Measurements from ENCODE around the gene IARS2.
"Not testable (repeated sequence)": the region's sequence is repeated elsewhere in the genome, so short reads cannot be mapped to it uniquely, and the experiment has no call there.

The IARS2 gene

DNA sequence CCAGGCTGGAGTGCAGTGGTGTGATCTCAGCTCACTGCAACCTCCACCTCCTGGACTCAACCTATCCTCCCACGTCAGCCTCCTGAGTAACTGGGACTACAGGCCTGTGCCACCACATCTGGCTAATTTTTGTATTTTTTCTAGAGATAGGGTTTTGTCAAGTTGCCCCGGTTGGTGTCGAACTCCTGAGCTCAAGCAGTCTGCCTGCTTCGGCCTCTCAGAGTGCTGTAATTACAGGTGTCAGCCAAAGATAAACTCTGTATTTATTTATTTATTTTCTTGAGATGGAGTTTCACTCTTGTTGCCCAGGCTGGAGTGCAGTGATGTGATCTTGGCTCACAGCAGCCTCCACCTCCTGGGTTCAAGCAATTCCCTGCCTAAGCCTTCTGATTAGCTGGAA is 18.7 kb downstream of the IARS2 start:
- DNase-seq (ENCODE audit: low spot score) = not testable (repeated sequence)

DNA sequence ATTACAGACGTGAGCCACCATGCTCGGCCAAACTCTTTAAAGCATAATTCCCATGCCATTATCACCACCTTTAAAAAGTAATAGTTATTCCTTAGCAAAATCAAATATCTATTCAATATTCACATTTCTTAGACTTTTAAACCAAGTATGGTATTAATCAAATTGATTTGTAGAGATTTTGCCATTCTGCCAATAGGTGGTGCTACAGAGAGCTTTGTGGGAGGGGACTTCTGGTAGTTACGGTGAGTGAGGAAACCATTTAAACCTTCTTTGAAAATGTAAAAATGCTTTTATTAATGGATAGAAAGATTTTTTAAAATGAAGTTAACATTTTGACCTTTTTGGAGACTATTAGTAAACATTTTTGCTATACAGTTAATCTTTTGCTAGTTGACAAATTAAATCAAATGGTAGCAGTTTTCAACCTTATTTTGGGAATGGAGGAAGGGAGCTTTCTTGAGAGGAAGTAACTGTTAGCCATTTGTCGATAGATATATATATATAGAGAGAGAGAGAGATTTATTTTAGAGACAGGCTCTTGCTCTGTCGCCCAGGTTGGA is 19.3 kb downstream of the IARS2 start:
- peak; percentile 45 for DNase-seq (ENCODE audit: low spot score)

DNA sequence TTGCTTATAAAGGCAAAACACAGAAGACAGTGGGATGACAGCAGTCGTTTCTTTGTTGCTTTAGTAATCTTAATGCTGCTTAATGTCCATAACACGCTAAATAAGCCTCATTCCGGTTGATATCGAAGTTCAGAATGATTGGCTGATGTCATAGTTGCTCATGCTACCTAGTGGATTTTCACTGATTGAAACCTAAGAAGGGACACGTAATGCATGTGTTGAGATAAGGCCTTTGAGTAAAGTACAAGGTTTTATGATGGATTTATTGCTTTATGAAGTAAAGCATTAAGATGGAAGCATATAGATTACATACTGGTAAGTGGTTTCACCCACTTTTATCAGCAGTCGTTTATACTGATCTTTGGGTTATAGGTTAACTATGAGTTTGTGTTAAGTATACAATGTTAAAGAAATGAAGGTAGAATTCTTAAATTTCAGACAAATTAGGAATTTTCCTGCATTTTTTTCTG is 25.1 kb downstream of the IARS2 start:
- DNase-seq (ENCODE audit: low spot score) = no peak

DNA sequence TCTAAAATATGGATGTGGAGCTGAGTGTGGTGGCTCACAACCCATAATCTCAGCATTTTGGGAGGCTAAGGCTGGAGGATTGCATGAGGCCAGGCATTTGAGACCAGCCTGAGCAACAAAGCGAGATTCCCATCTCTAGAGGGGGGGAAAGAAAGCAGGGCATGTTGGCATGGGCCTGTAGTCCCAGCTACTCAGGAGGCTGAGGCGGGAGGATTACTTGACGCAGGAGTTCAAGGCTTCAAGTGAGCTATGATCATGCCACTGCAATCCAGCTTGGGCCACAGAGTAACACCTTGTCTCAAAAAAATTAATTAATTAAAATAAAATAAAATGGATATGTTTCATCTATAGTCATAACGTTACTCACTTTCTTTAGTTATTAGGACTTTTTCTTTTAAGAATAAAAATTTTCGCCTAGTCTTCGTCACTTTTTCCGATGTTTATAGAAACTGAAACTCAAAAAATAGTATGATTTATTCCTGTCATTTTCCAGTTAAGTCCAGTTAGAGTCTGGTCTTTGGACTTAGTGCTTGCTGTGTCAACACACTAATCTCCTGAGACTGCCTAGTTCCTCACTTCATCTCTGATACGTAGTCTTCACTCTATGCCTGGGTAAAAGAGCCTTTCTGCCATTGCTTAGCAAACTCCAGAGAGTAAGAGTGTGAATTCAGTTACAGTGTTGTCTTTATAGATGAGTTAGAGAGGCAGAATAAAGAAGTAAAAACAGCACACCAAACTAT is 28.0 kb downstream of the IARS2 start:
- DNase-seq (ENCODE audit: low spot score) = no peak

DNA sequence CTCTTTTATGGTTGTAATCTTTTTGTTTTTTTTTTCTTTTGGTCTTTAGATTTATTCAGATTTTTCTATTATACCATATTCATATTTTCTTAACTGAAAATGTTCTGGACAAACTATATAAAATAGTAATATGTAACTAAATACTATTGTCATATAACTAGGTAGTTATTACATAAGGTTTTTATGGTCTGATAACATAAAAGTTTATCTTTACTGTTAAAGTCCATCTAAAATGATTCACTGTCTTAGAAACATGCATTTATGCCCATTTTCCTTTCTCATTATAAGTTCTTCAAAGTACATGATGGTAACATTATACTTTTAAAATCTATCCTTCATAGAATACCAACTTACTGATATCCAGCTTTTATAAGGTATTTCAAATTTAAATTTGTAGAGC is 29.1 kb downstream of the IARS2 start:
- no peak for DNase-seq (ENCODE audit: low spot score)

DNA sequence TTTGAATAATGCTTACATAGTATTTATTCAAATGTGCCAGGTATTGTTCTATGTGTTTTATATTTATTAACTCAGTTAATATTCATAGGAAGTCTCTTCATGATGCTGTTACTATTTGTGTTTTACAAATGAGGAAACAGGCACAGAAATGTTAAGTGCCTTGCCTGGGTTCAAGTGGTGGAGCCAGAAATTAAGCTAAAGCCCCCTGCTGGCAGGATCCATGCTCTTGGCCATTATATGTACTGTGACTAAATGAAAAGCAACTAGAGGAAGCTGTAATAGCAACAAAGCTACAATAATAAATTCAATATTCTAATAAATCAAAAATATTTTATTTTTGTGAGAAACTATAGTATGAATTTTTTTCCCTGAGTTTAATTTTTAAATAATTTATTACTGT is 30.0 kb downstream of the IARS2 start:
- DNase-seq (ENCODE audit: low spot score) = no peak

DNA sequence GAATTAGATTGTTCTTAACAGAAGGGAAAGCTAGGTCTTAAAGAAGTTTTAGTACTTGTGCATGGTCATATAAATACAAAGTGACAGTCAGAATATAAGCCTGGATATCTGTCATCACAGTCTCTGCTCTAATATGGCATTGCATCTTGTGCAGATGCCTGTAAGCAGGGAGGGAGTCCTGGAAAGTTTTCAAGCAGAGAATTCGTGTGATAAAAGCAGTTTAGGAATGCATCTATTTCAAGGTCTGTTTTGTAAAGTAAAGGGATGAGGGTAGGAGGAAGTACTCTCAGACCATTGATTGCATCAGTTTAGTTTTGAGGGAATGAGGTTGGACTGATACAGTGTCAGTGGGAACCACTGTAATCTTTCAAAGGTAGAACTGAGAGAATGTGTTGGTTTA is 30.6 kb downstream of the IARS2 start:
- DNase-seq (ENCODE audit: low spot score) = no peak

DNA sequence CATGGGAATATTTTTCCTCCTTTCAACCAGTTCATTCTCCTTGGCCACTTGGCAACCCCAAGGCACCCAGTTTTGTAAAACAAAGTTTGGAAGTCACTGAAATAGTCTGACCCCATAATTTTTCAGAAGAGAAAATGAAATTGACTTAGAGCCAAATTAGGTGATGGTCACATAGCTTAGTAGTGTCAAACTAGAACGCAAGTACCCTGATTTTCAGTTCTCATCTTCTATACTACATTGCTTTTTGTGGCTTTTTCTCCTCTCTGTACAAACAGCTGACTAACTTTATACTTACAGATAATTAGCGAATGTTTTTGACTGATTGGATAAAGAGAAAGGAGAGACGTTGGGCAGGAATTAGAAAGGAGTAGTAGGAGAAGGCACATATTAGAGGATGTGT is 33.1 kb downstream of the IARS2 start:
- DNase-seq (ENCODE audit: low spot score) = no peak

DNA sequence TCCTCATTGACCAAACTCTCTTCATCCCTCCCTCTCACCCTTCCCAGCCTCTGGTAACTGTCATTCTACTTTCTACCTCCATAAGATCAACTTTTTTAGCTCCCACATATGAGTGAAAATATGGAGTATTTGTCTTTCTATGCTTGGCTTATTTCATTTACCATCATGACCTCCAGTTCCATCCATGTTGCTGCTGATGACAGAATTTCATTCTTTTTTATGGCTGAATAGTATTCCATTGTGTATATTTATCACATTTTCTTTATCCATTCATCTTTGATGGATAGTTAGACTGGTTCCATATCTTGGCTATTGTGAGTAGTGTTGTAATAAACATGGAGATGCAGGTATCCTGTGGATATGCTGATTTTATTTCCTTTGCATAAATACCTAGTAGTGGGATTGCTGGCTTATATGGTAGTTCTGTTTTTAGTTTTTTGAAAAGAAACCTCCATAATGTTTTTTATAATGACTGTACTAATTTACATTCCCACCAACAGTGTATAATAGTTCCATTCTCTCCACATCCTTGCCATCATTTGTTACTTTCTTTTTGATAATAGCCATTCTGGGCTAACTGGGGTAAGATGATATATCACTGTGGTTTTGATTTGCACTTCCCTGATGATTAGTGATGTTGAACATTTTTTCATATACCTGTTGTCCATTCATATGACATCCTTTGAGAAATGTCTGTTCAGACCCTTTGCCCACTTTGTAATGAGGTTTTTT is 35.7 kb downstream of the IARS2 start:
- DNase-seq (ENCODE audit: low spot score) = no peak

DNA sequence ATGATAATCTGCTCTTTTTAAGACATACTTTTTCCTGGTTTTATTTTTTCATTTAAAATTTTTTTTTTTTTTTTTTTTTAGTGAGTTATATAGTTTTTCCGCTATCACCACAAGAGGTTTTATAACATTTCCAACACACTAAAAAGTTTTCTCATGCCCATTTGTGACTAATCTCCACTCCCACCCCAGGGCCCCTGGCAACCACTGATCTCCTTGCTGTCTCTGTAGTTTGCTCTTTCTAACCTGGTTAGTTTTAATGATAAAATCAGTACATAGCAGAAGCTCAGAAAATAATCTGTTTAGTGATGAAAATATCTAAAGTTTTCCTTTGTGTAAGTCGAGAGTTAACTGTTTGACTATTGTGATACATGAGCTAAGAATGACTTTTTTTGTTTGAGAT is 41.8 kb downstream of the IARS2 start:
- no peak for DNase-seq (ENCODE audit: low spot score)

DNA sequence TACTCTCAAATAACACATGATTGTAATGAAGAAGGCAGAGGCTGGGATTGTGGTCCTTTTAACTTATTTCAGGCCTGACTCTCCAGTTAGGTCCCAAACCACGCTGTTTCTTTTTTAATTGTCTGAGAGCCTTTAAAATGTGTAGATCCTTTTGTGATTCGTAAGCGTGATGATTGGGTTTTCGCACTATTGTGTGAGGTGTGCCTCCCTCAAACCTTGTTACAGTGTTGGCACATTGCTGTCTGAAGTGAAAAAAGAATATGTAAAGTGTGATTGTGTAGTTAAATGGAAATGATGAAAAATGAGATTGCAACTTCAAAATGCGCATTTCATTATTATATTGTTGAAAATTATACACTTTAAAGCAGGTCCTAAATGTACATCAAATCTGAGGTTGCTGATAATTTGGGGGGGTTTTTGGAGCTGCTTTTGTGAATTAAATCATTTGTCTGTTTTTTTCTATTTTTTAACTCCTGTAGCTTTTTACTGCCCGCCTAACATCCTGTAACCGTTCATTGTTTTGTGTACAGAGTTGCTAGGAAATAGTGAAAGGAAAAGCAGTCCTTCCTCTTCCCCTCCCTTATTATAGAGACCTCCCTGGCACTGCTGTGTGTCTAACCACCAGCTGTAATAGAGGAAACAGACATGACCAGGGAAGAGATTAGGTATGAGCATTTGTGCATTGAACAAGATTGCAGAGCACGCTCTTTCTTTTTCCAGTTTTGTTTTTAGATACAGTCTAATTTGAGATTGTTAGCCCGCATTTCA is 43.3 kb downstream of the IARS2 start:
- peak; percentile 72 for DNase-seq (ENCODE audit: low spot score)

DNA sequence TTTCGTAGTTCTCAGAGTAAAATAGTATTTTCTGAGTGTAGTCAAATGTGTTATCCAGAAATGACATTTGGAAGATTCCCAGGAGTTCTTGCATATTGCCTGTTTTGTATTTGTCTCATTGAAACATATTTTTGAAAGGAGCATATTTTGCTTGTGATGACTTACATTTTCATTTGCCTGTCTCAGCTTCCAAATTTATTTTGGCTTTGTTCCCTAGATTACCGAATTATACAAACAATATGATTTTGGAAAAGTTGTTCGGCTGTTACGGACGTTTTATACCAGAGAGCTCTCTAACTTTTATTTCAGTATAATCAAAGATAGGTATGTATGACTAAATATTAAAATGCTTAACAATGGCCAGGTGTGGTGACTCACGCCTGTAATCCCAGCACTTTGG is 46.0 kb downstream of the IARS2 start:
- no peak for DNase-seq (ENCODE audit: low spot score)

DNA sequence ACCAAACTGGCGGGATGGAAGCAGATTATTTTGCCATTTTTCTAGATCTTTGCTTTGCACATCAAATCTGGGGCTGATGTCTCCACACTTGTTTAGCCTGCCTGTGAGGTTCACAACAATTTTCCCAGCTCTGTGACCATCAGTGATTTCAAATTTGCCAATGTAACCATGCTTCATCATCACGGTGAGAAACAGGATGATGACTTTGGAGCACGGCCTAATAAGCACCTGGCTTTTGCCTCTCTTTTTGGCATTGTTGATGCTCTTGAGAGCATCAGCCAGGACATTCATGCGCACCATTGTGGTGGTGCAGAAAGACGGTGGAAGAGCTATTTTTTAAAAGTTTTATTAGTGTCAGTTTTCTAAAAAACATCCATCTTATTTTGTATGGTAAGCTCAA is 50.1 kb downstream of the IARS2 start:
- DNase-seq (ENCODE audit: low spot score) = no peak

DNA sequence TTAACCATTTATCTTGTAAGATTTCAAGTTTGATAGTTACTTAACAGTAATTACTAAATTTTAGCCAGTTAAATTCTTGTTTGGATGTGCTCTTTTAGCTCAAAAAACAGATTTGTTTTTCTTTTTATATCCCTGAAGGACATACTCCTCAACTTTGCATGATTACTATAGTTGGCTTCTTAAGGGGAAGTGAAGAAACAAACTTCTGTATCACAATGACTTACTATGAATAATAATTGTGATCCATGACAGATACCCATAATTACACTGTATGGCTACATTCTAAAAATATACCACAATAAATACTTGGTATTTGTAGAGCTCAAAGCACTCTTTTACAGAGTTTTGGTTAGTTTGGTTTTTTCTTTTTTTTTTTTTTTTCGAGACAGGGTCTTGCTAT is 55.8 kb downstream of the IARS2 start:
- no peak for DNase-seq (ENCODE audit: low spot score)

DNA sequence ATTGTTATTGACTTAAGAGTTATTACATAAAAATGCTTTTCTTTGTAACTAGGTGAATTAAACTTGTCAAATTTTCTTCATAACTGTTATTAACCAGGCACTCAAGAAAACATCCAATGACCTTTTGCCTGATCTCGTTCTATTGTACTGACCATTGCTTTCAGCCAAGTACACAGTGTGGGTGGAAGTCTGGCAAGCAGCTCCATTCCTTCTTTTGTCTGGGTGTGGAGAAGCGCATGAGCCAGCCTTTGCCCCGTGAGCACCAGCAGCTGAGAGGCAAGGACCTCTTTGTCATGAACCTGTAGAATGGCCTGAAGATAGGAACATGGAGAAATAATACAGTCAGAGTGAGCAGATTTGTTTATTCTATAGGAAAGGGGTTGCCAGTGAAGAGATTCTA is 57.5 kb downstream of the IARS2 start:
- DNase-seq (ENCODE audit: low spot score) = no peak

DNA sequence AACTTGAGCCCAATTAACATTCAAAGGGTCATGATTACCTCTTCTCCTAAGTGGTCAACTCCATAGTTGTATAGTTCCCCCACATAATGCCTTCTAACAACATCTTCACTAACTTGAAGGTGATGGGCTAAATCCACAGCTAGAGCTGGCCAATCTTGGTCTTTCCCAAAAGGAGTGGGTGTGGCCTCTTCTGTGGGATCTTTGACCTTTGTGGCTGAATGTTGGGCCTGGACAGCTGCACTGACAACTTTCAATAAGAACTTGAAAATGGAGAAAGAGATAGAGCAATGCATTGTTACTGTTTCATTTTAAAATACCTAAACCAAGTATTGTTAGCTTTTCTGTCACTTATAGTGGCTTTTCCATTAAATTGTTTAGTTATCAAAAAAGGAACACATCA is 59.2 kb downstream of the IARS2 start:
- DNase-seq (ENCODE audit: low spot score) = no peak

DNA sequence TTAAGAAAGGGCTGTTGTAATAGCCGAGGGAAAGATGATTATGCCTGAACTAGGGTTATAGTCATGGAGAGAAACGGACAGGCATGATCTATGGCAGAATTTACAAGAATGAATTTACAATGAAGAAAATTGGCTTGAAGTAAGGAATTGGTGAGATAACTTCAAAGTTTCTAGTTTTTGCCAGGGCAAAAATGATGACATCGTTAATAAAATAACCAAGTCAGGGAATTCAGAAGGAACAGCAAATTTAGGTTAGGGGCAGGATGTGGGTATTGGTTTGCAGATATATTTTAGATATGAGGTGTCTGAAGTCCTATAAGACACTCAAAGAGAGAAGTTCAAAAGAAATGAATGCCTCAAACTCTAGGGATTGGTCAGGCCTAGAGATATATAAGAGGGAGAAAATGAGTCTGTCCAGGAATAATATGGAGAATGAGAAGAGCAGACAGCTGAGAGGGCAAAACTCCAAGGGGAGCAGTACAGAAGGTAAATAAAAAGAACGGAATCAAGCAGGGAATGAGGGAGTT is 62.8 kb downstream of the IARS2 start:
- DNase-seq (ENCODE audit: low spot score) = no peak

DNA sequence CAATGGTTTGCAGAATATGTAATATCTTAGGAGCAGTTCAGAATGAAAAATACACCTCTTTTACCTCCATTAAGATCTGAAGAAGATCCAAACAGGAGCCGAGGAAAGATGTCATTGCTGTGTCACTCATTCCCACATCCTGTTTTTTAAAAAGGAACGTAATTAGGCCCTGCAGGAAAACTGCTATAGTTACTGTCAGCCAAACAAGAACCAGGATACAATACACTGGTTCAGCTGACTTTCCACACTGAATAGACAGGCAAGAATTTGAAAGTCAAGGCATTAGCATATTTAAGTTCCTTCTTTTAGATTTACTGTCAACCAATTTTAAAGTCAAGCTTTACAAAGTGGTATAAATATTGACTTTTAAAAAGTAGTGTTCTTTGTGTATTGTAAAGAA is 63.8 kb downstream of the IARS2 start:
- peak; percentile 33 for DNase-seq (ENCODE audit: low spot score)

DNA sequence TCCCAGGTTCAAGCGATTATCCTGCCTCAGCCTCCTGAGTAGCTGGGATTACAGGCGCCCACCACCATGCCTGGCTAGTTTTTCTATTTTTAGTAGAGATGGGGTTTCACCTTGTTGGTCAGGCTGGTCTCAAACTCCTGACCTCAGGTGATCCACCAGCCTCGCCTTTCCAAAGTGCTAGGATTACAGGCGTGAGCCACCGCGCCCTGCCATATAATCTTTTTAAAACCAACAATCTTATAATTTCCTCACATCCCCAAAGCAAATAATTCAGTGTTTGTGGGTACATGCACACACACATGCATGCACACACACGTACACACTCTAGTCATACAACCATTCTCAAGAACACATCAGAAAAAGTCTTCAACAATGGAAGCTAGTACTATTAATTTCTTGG is 64.6 kb downstream of the IARS2 start:
- not testable (repeated sequence) for DNase-seq (ENCODE audit: low spot score)

DNA sequence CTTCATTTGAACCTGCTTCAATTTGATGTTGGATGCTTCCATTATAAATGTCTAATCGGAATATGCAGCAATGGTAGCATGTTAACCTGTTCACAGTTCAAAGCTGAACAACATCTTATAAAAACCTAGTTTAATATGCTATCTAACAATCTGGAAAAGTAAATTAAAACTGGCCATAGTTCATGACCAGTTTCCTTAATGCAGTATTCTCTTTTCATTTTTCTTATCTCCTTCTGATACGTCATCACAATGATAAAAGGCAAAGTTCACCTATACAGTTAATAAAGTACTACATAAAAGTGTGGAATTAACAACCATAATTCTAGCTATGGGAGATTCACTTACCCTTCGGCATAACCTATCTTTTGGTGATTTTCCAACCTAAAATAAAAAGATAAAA is 65.1 kb downstream of the IARS2 start:
- DNase-seq (ENCODE audit: low spot score) = no peak

DNA sequence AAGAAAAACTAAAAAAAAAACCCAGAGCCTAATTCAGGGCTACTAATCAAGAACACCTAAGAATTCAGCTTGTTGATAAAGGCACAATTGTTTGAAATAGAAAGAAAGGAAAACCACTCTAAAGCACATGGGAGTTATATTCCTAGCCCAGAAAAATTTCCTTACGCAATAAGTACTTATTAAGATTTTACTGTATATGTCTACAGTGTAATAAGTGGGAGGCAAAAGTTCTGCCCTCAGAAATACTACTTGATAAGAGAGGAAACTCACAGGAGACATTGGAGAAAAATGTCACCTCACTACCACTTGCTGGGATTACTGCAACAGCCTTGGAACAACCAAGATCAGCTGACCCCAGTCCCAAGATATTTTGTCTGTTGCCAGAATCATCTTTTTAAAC is 66.1 kb downstream of the IARS2 start:
- DNase-seq (ENCODE audit: low spot score) = no peak

DNA sequence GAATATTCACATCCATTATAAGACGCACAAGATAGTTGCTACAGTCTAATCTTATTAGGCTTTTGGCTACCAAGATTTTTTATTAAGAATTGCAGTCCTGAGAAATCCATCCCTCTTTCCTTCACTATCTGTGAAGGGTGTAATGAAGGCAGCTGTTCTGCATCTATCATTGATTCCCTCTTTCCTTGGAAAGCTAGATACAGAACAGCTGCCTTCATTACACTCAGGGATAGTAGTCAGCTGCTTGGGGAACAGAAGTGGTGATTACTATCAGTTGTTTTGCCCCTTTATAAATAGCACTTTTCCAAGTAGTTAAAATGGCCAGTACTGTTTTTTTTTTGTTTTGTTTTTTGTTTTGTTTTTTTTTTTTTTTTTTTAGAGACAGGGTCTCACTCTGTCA is 70.2 kb downstream of the IARS2 start:
- no peak for DNase-seq (ENCODE audit: low spot score)

Data from kidney capillary endothelial cell (primary cell).